HCT116 (cell line): ENCODE data around the gene ENPP6. TPM values are rescaled to one million over a fixed set of nuclear protein-coding genes. Genes with fewer than 3 reads are reported as not detected.

Experiments used
- ATAC-seq: fragments of 200-7000 bp; cut with Tn5 transposase; 2 replicates; pipeline ENCODE4 v1.9.1; 2020; ENCODE audit warnings: mild to moderate bottlenecking, moderate library complexity
- BruUV-seq: library from RNA; stranded (reverse); fragments of 400-500 nt; replicated peaks from 2 replicates; lab custom pipeline; 2021; lab: Mats Ljungman, UMichigan
- CTCF ChIA-PET: fragments of 300-600 bp; sonication (Branson Sonifier 250); formaldehyde crosslinking; loops from one replicate; lab custom pipeline; 2021; ENCODE audit warnings: antibody characterized with exemption; lab: Charles Lee
- POLR2A ChIA-PET: fragments of 300-600, 350-600 bp; sonication (Branson Sonifier 250); formaldehyde crosslinking; loops from one replicate; lab custom pipeline; 2021; ENCODE audit warnings: antibody characterized with exemption; lab: Charles Lee
- RAD21 ChIA-PET, 2 experiments: fragments of 300-600 bp; sonication (Branson Sonifier 250); formaldehyde crosslinking; loops; one replicate each; lab custom pipeline; 2023; ENCODE audit warnings: low total read pairs in 2 of 2; ENCODE audit not compliant: uncharacterized antibody in 2 of 2, unreplicated experiment in 2 of 2, low non-redundant PET in 1 of 2; lab: Charles Lee
- DNase-seq: peaks from one replicate; pipeline ENCODE4 v3.0.0-alpha.2; 2010; ENCODE audit warnings: low read depth, low spot score
- H2AFZ ChIP-seq: fragments of 200-600 bp; shearing (Covaris generic), sonication (generic); 2 replicates; pipeline ENCODE4 v1.6.1; 2017; ENCODE audit warnings: low read depth, mixed run types, mixed read lengths, antibody characterized with exemption, low read length; ENCODE audit not compliant: poor library complexity, severe bottlenecking
- H3K27ac ChIP-seq: 2 replicates; pipeline ENCODE4 v1.5.1; 2012; ENCODE audit warnings: low read depth, low read length
- H3K27me3 ChIP-seq: fragments of 200-600 bp; sonication (generic); 2 replicates; pipeline ENCODE4 v1.6.1; 2016; ENCODE audit warnings: mixed run types, low read length, mixed read lengths; ENCODE audit not compliant: insufficient read depth
- H3K36me3 ChIP-seq, 2 experiments: fragments of 200-500 bp in 1 of 2; fragments of 200-600 bp in 1 of 2; sonication (Bioruptor generic) in 1 of 2; sonication (generic) in 1 of 2; 2 replicates each; pipeline versions ENCODE4 v1.5.1 to v1.6.1; 2014 to 2016; ENCODE audit warnings: low read length in 2 of 2, inconsistent platforms in 1 of 2, mixed read lengths in 1 of 2, mixed run types in 1 of 2; ENCODE audit not compliant: insufficient read depth in 2 of 2, control insufficient read depth in 1 of 2
- H3K4me1 ChIP-seq, 2 experiments: fragments of 200-600 bp in 1 of 2; sonication (generic) in 1 of 2; 2 replicates each; pipeline versions ENCODE4 v1.5.1 to v1.6.1; 2012 to 2017; ENCODE audit warnings: low read length in 2 of 2, inconsistent platforms in 1 of 2, mild to moderate bottlenecking in 1 of 2, mixed read lengths in 1 of 2, mixed run types in 1 of 2, moderate library complexity in 1 of 2; ENCODE audit not compliant: insufficient read depth in 2 of 2, control insufficient read depth in 1 of 2
- H3K4me2 ChIP-seq: fragments of 200-600 bp; sonication (generic); 2 replicates; pipeline ENCODE4 v1.6.1; 2017; ENCODE audit warnings: mixed run types, low read length, mixed read lengths
- H3K4me3 ChIP-seq, 2 experiments: fragments of 200-600 bp in 1 of 2; sonication (generic) in 1 of 2; replicated peaks in 1 of 2; 2 replicates each; pipeline ENCODE4 v1.5.1; 2011 to 2016; ENCODE audit warnings: low read length in 2 of 2, control low read depth in 1 of 2, low read depth in 1 of 2, mild to moderate bottlenecking in 1 of 2, mixed read lengths in 1 of 2, mixed run types in 1 of 2
- H3K79me2 ChIP-seq: fragments of 200-600 bp; sonication (generic); 2 replicates; pipeline ENCODE4 v1.6.1; 2017; ENCODE audit warnings: mild to moderate bottlenecking, mixed run types, low read length, moderate library complexity, mixed read lengths; ENCODE audit not compliant: insufficient read depth
- H3K9ac ChIP-seq: fragments of 200-600 bp; sonication (generic); 2 replicates; pipeline ENCODE4 v1.6.1; 2016; ENCODE audit warnings: low read length, mixed read lengths
- H3K9me2 ChIP-seq: fragments of 200-600 bp; sonication (generic), shearing (Covaris generic); 2 replicates; pipeline ENCODE4 v1.6.1; 2017; ENCODE audit warnings: mixed run types, mild to moderate bottlenecking, moderate library complexity; ENCODE audit not compliant: insufficient read depth
- H3K9me3 ChIP-seq, 2 experiments: fragments of 200-500 bp in 1 of 2; fragments of 200-600 bp in 1 of 2; sonication (Bioruptor generic) in 1 of 2; sonication (generic) in 1 of 2; 2 replicates each; pipeline ENCODE4 v1.6.1; 2014 to 2017; ENCODE audit warnings: low read length in 2 of 2, mixed read lengths in 2 of 2, inconsistent platforms in 1 of 2, low read depth in 1 of 2, mild to moderate bottlenecking in 1 of 2, mixed run types in 1 of 2, moderate library complexity in 1 of 2; ENCODE audit not compliant: control insufficient read depth in 1 of 2, insufficient read depth in 1 of 2
- H4K20me1 ChIP-seq: fragments of 200-600 bp; sonication (generic), shearing (Covaris generic); 2 replicates; pipeline ENCODE4 v1.6.1; 2017; ENCODE audit warnings: mixed run types, mild to moderate bottlenecking, moderate library complexity; ENCODE audit not compliant: insufficient read depth
- CBX3 ChIP-seq: IDR thresholded peaks from 2 replicates; pipeline ENCODE4 v1.6.1; 2012; ENCODE audit warnings: low read depth
- CEBPB ChIP-seq: IDR thresholded peaks from 2 replicates; pipeline ENCODE4 v1.6.1; 2012; ENCODE audit warnings: low read depth
- CTCF ChIP-seq, 3 experiments: fragments of 200-600 bp in 1 of 3; sonication (generic) in 1 of 3; IDR thresholded peaks in 2 of 3; conservative IDR thresholded peaks in 1 of 3; 2 replicates each; pipeline ENCODE4 v1.5.1; 2012 to 2017; ENCODE audit warnings: low read depth in 2 of 3, low read length in 2 of 3, antibody characterized with exemption in 1 of 3, borderline replicate concordance in 1 of 3, control low read depth in 1 of 3, mild to moderate bottlenecking in 1 of 3, mixed read lengths in 1 of 3, mixed run types in 1 of 3, moderate library complexity in 1 of 3; ENCODE audit not compliant: insufficient read depth in 1 of 3
- EGR1 ChIP-seq: IDR thresholded peaks from 2 replicates; pipeline ENCODE4 v1.6.1; 2012; ENCODE audit warnings: low read depth
- ELF1 ChIP-seq: IDR thresholded peaks from 2 replicates; pipeline ENCODE4 v1.6.1; 2012; ENCODE audit warnings: low read depth, borderline replicate concordance
- EZH2 ChIP-seq: fragments of 200-600 bp; sonication (generic); IDR thresholded peaks from 2 replicates; pipeline ENCODE4 v1.6.1; 2017; ENCODE audit warnings: antibody characterized with exemption, mixed run types
- EZH2phosphoT487 ChIP-seq: fragments of 200-600 bp; IDR thresholded peaks from 2 replicates; pipeline ENCODE4 v1.6.1; 2018; ENCODE audit warnings: antibody characterized with exemption, borderline replicate concordance
- FOSL1 ChIP-seq: IDR thresholded peaks from 2 replicates; pipeline ENCODE4 v1.6.1; 2012; ENCODE audit warnings: low read depth
- JUND ChIP-seq: IDR thresholded peaks from 2 replicates; pipeline ENCODE4 v1.6.1; 2012
- POLR2A ChIP-seq: IDR thresholded peaks from 2 replicates; pipeline ENCODE4 v1.7.0; 2011; ENCODE audit warnings: borderline replicate concordance; ENCODE audit not compliant: insufficient read depth, insufficient read length; ENCODE audit errors: extremely low read depth
- RAD21 ChIP-seq: IDR thresholded peaks from 2 replicates; pipeline ENCODE4 v1.6.1; 2012; ENCODE audit warnings: low read depth, mild to moderate bottlenecking
- REST ChIP-seq: IDR thresholded peaks from 2 replicates; pipeline ENCODE4 v1.6.1; 2012; ENCODE audit warnings: low read depth
- SIN3A ChIP-seq: IDR thresholded peaks from 2 replicates; pipeline ENCODE4 v1.6.1; 2012; ENCODE audit warnings: low read depth
- SP1 ChIP-seq: IDR thresholded peaks from 2 replicates; pipeline ENCODE4 v1.6.1; 2012; ENCODE audit warnings: low read depth
- SRF ChIP-seq: IDR thresholded peaks from 2 replicates; pipeline ENCODE4 v1.6.1; 2012; ENCODE audit warnings: low read depth
- TCF7L2 ChIP-seq: IDR thresholded peaks from 2 replicates; pipeline ENCODE4 v1.7.0; 2011; ENCODE audit warnings: borderline replicate concordance, inconsistent platforms; ENCODE audit not compliant: insufficient read depth, insufficient read length; ENCODE audit errors: extremely low read depth
- YY1 ChIP-seq: IDR thresholded peaks from 2 replicates; pipeline ENCODE4 v1.6.1; 2011; ENCODE audit warnings: low read length, low read depth, moderate library complexity, mild to moderate bottlenecking; ENCODE audit not compliant: insufficient replicate concordance; ENCODE audit errors: extremely low read depth
- ZFX ChIP-seq: fragments of 450-650 bp; IDR thresholded peaks from 2 replicates; pipeline ENCODE4 v1.6.1; 2017
- ZNF274 ChIP-seq: fragments of 200-500 bp; sonication (Bioruptor generic); IDR thresholded peaks from 2 replicates; pipeline ENCODE4 v1.6.1; 2014; ENCODE audit warnings: mild to moderate bottlenecking, low read depth, low read length, inconsistent platforms
- intact Hi-C: fragments of 100-400 bp; cut with micrococcal nuclease; formaldehyde crosslinking; loops from 2 replicates; pipeline ENCODE4 v1.10.0; 2022
- total RNA-seq: library from RNA; stranded (reverse); gene quantifications from one replicate; pipeline ENCODE4 v1.2.1, GENCODE V29; 2021; ENCODE audit not compliant: unreplicated experiment
- TF ChIP-seq, protein P1 (sequence below): IDR thresholded peaks from 2 replicates; pipeline ENCODE4 v1.6.1; 2012

ENPP6 gene
- total RNA-seq, 1 experiment from 2014 or later = not detected

- no peak for TF ChIP-seq CTCF (IDR thresholded peaks at IDR 0.05 in 2 of 3, conservative IDR thresholded peaks at IDR 0.05 in 1 of 3; ENCODE audit: borderline replicate concordance in 1 of 3, insufficient read depth in 1 of 3, low read depth in 2 of 3, low read length in 2 of 3)
- no peak for TF ChIP-seq EGR1
- no peak for TF ChIP-seq FOSL1
- no peak for TF ChIP-seq EZH2
- TF ChIP-seq ZNF274 = no peak
Measured at GRCh38 chr4:184115399-184115798, 102.3 kb downstream of the ENPP6 start (continued).

GRCh38 chr4:184114431-184114830, 103.2 kb downstream of the ENPP6 start:
- H3K9me3 ChIP-seq = no peaks in the 10 kb centered on the region
- H3K4me1 ChIP-seq = no peaks in the 10 kb centered on the region
- no peak overlapping the region for H2AFZ ChIP-seq
- no peak; the same call in 1 of the 2 replicates for ATAC-seq
- H3K9ac ChIP-seq = no peak overlapping the region
- DNase-seq = no peak
- no peaks in the 10 kb centered on the region for H3K36me3 ChIP-seq
- no peak overlapping the region for H3K4me3 ChIP-seq
- BruUV-seq = no TSS peak
- CTCF ChIA-PET = no interaction called here
- no peak overlapping the region for H3K27ac ChIP-seq
- no peaks in the 10 kb centered on the region for H3K27me3 ChIP-seq
- no peaks in the 10 kb centered on the region for H3K79me2 ChIP-seq
- H3K9me2 ChIP-seq = no peaks in the 10 kb centered on the region
- RAD21 ChIA-PET = no interaction called here
- H3K4me2 ChIP-seq = no peak overlapping the region
- H4K20me1 ChIP-seq = no peaks in the 10 kb centered on the region
- POLR2A ChIA-PET = no interaction called here
- intact Hi-C loops = no loop called here
- no peak for TF ChIP-seq YY1
- TF ChIP-seq POLR2A = no peak
- TF ChIP-seq, protein P1, sequence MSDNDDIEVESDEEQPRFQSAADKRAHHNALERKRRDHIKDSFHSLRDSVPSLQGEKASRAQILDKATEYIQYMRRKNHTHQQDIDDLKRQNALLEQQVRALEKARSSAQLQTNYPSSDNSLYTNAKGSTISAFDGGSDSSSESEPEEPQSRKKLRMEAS = no peak
- no peak for TF ChIP-seq SRF
- TF ChIP-seq ZFX = no peak
- TF ChIP-seq EZH2phosphoT487 = no peak
- no peak for TF ChIP-seq CTCF (IDR thresholded peaks at IDR 0.05 in 2 of 3, conservative IDR thresholded peaks at IDR 0.05 in 1 of 3; ENCODE audit: borderline replicate concordance in 1 of 3, insufficient read depth in 1 of 3, low read depth in 2 of 3, low read length in 2 of 3)
- TF ChIP-seq REST = no peak
- no peak for TF ChIP-seq JUND
- TF ChIP-seq TCF7L2 = no peak
- TF ChIP-seq EGR1 = no peak
- TF ChIP-seq CBX3 = no peak
- no peak for TF ChIP-seq SIN3A
- TF ChIP-seq CEBPB = no peak
- TF ChIP-seq EZH2 = no peak
- no peak for TF ChIP-seq SP1
- no peak for TF ChIP-seq RAD21
- no peak for TF ChIP-seq ELF1
